Urinary bladder (tissue), 4 donors: ENCODE data around the gene ELAVL3. TPM values are rescaled to one million over a fixed set of nuclear protein-coding genes. Genes with fewer than 3 reads are reported as not detected.
"Not testable (repeated sequence)": the region's sequence is repeated elsewhere in the genome, so short reads cannot be mapped to it uniquely, and the experiment has no call there.

Experiments
- DNase-seq: peaks from one replicate; pipeline ENCODE4 v3.0.0-alpha.2; 2015; ENCODE audit errors: extremely low spot score
- H3K27ac ChIP-seq: one replicate; pipeline ENCODE4 v1.5.1; 2013; ENCODE audit warnings: low read depth, mild to moderate bottlenecking, moderate library complexity
- H3K36me3 ChIP-seq: one replicate; pipeline ENCODE4 v1.6.1; 2013; ENCODE audit warnings: mild to moderate bottlenecking, moderate library complexity; ENCODE audit not compliant: insufficient read depth
- H3K4me1 ChIP-seq: one replicate; pipeline ENCODE4 v1.6.1; 2013; ENCODE audit warnings: mild to moderate bottlenecking, moderate library complexity; ENCODE audit not compliant: insufficient read depth
- H3K4me3 ChIP-seq: one replicate; pipeline ENCODE4 v1.5.1; 2013; ENCODE audit warnings: low read depth, low read length
- WGBS: extraction: QIAGEN DNeasy Blood & Tissue Kit; methylation state at CpG from one replicate; pipeline ENCODE4 v1.1.7; 2013; 5-methylcytosine and 5-hydroxymethylcytosine counted together
- polyA plus RNA-seq: library from polyadenylated mRNA; stranded (reverse); fragments of 200-250 nt; gene quantifications from one replicate; pipeline ENCODE4 v1.2.3, GENCODE V29; 2013
- total RNA-seq: library from RNA; depleted of rRNA; stranded (reverse); fragments of >200 nt; gene quantifications from one replicate; pipeline ENCODE4 v1.2.3, GENCODE V29; 2014
- donor health status: healthy with polysubstance abuse.
- donor health status: healthy.

ELAVL3 gene
- total and polyA plus RNA-seq, 2 donors: 0.28 to 0.90 TPM

GRCh38 chr19:11460207-11460606, 20.6 kb downstream of the ELAVL3 start:
- Histone ChIP-seq H3K27ac (no peak overlapping the region), H3K4me1 (no peaks in the 10 kb centered on the region), H3K36me3 (no peaks in the 10 kb centered on the region), H3K4me3 (no peak overlapping the region)
- WGBS: 56% methylated on average over 4 of the region's 4 CpGs
- no peak for DNase-seq

GRCh38 chr19:11458912-11459311, 21.9 kb downstream of the ELAVL3 start:
- H3K4me3 ChIP-seq, H3K36me3 ChIP-seq, H3K27ac ChIP-seq, H3K4me1 ChIP-seq, DNase-seq: not testable (repeated sequence)
- WGBS: 84% methylated on average over 11 of the region's 11 CpGs

DNA sequence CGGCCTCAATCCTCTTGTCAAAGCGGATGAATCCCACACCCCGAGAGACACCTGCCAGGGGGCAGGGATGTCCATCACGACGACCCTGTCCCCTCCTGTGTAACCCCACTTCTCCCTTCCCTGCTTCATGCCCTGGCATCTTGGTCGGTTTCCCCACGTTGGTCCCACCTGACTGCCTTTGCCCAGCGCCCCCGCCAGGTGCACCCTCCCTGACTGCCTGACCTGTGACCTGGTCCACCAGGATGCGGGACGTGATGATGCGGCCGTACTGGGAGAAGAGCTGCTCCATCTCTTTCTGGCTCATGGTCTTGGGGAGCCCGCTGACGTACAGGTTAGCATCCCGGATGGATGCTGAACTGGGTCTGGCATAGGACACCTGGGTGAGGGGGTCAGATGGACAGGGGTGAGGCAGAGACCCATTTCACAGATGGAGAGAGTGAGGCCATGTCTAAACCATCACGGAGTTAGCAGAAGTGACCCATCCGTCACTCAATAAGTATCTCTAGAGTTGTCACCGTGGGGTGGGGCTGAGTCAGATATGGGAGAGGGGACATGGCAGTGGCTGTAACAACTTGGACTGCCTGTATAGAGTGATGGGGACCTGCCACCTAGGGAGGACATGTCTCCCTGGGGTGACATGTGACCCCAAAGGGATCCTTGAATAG, 22.5 kb downstream of the ELAVL3 start:
- no peak overlapping the region for H3K27ac ChIP-seq
- H3K4me3 ChIP-seq: no peak overlapping the region
- WGBS: 85% methylated on average over 19 of the region's 19 CpGs
- DNase-seq: no peak
- H3K4me1 ChIP-seq: no peaks in the 10 kb centered on the region
- no peaks in the 10 kb centered on the region for H3K36me3 ChIP-seq

- no peak for DNase-seq
- Histone ChIP-seq H3K4me1 (no peaks in the 10 kb centered on the region), H3K4me3 (no peak overlapping the region), H3K36me3 (no peaks in the 10 kb centered on the region), H3K27ac (no peak overlapping the region)
- 85% methylated on average over 20 of the region's 20 CpGs for WGBS
Observed at GRCh38 chr19:11457831-11458230, 23.0 kb downstream of the ELAVL3 start.

DNA sequence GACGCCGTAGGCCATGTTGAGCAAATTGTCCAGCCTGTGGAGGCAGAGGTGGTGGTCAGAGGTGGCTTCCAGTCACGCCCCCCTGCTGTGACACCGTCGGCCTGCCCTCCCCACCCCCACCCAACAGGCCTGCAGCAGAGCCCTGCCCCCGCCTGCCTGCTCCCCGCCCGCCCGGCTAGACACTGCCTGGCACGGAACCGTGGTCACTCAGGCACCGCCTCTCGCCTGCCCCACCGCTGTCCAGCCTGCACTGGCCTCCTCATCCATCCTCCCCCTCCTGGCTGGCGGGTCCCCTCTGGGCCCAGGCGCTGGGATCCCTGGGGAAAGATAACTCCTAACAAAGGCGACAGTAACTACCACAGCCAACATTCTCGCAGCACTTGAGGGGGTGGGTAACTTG, 23.7 kb downstream of the ELAVL3 start:
- H3K4me1 ChIP-seq: no peaks in the 10 kb centered on the region
- WGBS: 21% methylated on average over 18 of the region's 18 CpGs
- H3K36me3 ChIP-seq: no peaks in the 10 kb centered on the region
- DNase-seq: no peak
- no peak overlapping the region for H3K4me3 ChIP-seq
- H3K27ac ChIP-seq: no peak overlapping the region

DNA sequence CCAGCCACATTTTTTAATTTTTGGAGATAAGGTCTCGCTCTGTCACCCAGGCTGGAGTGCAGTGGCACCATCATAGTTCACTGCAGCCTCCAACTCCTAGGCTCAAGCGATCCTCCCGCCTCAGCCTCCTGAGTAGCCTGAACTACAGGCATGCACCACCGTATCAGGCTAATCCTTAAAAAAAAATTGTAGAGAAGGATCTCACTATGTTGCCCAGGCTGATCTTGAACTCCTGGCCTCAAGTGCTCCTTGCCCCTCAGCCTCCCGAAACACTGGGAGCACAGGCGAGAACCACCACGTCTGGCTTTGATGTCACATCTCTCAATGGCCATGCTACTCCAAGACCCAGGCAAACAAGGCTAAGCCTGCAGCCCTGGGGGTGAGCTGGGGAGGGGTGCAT, 24.2 kb downstream of the ELAVL3 start:
- 90% methylated on average over 7 of the region's 7 CpGs for WGBS
- no peak for DNase-seq
- H3K4me3 ChIP-seq: no peak overlapping the region
- H3K36me3 ChIP-seq: no peaks in the 10 kb centered on the region
- H3K27ac ChIP-seq: no peak overlapping the region
- no peaks in the 10 kb centered on the region for H3K4me1 ChIP-seq

GRCh38 chr19:11455233-11455554, 25.7 kb downstream of the ELAVL3 start:
- DNase-seq, H3K27ac ChIP-seq, H3K36me3 ChIP-seq, H3K4me1 ChIP-seq, H3K4me3 ChIP-seq: not testable (repeated sequence)
- 92% methylated on average over 9 of the region's 9 CpGs for WGBS

- Histone ChIP-seq H3K4me3 (no peak overlapping the region), H3K27ac (no peak overlapping the region), H3K36me3 (peaks cover 1% of the 10 kb centered on the region), H3K4me1 (peaks cover 1% of the 10 kb centered on the region)
- DNase-seq: no peak
- 55% methylated on average over 27 of the region's 27 CpGs for whole genome bisulfite sequencing
Observed at GRCh38 chr19:11453468-11454341, 27.1 kb downstream of the ELAVL3 start.

GRCh38 chr19:11452620-11453310, 28.1 kb downstream of the ELAVL3 start:
- Histone ChIP-seq H3K36me3 (peaks cover 1% of the 10 kb centered on the region), H3K4me3 (no peak overlapping the region), H3K27ac (no peak overlapping the region), H3K4me1 (peaks cover 1% of the 10 kb centered on the region)
- 80% methylated on average over 33 of the region's 33 CpGs for WGBS
- DNase-seq: no peak

DNA sequence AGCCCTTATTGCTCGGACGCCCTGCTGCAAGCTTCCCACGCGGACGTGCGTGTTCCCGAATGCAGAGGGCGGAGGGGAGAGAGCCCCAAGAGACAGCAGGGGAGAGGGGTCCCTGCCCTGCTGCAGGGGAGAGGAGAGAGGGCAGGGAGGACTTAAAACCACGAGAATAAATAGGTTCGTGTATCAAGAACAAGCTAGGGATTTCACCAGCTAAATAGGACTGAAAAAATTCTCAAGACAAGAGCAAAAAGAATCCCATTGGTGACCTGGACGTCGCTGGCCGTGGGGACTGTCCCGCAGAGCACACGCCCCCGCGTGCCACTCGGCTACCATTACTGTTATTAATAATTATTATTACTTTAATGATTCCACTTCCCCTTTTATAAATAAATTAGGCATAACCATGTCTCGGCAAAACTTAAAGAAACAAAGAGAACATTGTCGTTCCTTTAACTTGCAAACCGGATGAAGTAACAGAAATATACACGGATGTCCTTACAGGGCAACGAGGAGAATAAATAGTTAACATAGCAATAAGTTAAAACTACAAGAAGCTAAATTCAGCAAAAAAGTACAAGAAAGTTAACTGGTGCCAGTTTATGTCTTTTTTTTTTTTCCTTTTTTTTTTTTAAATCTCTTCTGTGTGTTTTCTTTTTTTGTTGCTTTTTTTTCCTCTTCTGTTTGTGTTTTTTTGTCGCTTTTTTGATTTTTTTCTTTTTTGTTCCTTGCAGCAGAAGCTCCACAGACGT, 28.8 kb downstream of the ELAVL3 start:
- H3K4me1 ChIP-seq: peaks cover 1% of the 10 kb centered on the region
- no peak overlapping the region for H3K4me3 ChIP-seq
- DNase-seq: no peak
- WGBS: 31% methylated on average over 25 of the region's 25 CpGs
- peaks cover 4% of the 10 kb centered on the region for H3K36me3 ChIP-seq
- no peak overlapping the region for H3K27ac ChIP-seq

DNA sequence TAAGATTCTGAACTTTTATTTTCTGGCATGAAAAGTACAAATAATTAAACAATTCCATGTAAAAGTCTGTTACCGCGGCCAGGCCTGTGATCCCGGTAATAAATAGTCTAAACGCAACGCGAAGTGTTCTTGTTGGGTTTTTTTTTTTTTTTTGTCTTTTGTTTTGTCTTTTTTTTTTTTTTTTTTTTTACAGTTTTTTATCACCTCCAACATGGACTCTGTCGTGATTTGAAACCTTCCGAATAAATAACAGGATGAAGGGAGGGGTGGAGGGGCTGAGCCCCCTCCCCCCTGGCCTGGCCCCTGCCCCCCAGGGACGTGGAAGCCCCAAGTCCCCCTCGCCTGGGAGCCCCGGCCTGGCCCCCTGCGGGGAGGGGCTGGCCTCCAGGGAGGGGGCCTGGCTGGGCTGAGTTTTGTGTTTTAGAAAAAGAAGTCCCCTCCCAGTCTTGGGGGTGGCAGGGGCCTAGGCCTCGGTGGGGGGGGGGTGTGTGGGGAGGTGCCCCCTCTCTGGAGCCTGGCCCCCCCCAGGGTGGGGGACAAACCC, 29.4 kb downstream of the ELAVL3 start:
- DNase-seq: no peak
- Histone ChIP-seq H3K4me3 (no peak overlapping the region), H3K36me3 (peaks cover 4% of the 10 kb centered on the region), H3K27ac (no peak overlapping the region), H3K4me1 (peaks cover 1% of the 10 kb centered on the region)
- 23% methylated on average over 13 of the region's 13 CpGs for WGBS

DNA sequence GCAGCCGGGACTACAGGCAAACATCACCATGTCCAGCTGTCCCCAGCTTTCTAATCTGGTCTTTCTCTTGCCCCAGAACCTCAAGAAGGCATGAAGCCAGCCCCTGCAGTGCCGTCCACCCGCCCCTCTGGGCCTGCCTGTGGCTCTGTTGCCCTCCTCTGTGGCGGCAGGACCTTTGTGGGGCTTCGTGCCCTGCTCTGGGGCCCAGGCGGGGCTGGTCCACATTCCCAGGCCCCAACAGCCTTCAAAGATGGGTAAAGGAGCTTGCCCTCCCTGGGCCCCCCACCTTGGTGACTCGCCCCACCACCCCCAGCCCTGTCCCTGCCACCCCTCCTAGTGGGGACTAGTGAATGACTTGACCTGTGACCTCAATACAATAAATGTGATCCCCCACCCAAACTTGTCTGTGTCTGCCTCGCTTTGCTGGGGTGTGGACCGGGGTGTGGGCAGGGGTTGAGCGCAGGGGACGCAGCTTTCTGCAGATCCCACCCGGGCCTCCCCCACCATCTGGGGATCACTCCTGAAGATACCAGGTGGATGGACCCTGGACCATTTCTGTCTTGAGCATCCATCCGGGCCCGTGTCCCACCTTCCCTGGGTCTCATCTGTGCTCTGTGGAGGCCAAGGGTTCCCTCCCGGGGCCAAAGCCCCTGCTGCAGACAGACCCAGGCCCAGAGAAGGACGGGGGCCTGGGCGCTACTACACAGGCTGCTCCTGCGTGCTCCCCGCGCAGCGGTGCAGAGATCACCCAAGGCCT, 30.1 kb downstream of the ELAVL3 start:
- WGBS: 81% methylated on average over 21 of the region's 21 CpGs
- H3K4me3 ChIP-seq: no peak overlapping the region
- H3K36me3 ChIP-seq: peaks cover 7% of the 10 kb centered on the region
- H3K27ac ChIP-seq: no peak overlapping the region
- no peak for DNase-seq
- H3K4me1 ChIP-seq: peaks cover 1% of the 10 kb centered on the region
